ENCODE measurements around the gene NHERF2. TPM values are rescaled to one million over a fixed set of nuclear protein-coding genes. Genes with fewer than 3 reads are reported as not detected.

The NHERF2 gene
- total and polyA plus RNA-seq, 2 of the 4 experiments (the other 2 are of a cell fraction), result 18.6 to 77.8 TPM

DNA sequence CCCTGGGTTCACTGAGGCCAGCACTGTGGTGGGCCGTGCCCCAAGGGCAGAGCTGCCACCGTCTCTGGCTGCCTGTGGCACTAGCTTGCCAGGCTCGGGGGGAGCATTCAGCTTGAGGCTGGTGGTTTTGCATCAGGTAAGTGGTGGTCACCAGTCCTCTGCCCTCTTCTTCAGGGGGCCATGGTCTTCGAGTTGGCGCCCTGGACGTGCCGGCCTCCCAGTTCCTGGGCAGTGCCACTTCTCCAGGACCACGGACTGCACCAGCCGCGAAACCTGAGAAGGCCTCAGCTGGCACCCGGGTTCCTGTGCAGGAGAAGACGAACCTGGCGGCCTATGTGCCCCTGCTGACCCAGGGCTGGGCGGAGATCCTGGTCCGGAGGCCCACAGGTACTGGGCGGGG is 53.3 kb downstream of the NHERF2 start:
- Histone ChIP-seq H2AK9ac (replicated peaks; ENCODE audit: low read depth, low read length, poor library complexity) (no peak overlapping the region), H4K5ac (ENCODE audit: low read depth, low read length) (no peak overlapping the region), H2BK15ac (ENCODE audit: low read depth, low read length) (no peak overlapping the region), H3K9ac (ENCODE audit: low read depth, low read length) (no peak overlapping the region), H3K4me1 (ENCODE audit: control insufficient read depth, insufficient read depth, low read length) (peaks cover 3% of the 10 kb centered on the region; the same call in 1 of the 2 replicates), H3K4ac (ENCODE audit: low read depth, low read length) (no peak overlapping the region), H3K79me1 (ENCODE audit: low read depth in 1 of 2, low read length in 2 of 2) (0 out of 4 replicates have a peak, but pooled peaks cover 0 to 3% of the 10 kb centered on the region in 2 experiments), H3K36me3 (ENCODE audit: control insufficient read depth, insufficient read depth, low read length) (peaks cover 68% of the 10 kb centered on the region), H3K9me1 (ENCODE audit: insufficient read depth, low read length) (no peaks in the 10 kb centered on the region), H2AFZ (replicated peaks; ENCODE audit: low read length, poor library complexity) (no peak overlapping the region), H2AK5ac (ENCODE audit: low read depth, low read length) (no peak overlapping the region), H4K91ac (ENCODE audit: insufficient read depth, low read depth, low read length) (no peak overlapping the region), H2BK120ac (ENCODE audit: low read depth, low read length) (no peak overlapping the region), H3K27me3 (ENCODE audit: control insufficient read depth, insufficient read depth, low read length) (no peaks in the 10 kb centered on the region), H3K27ac (ENCODE audit: insufficient read depth, low read length) (no peak overlapping the region), H3K14ac (replicated peaks; ENCODE audit: low read depth, low read length) (no peak overlapping the region), H3K18ac (ENCODE audit: low read depth, low read length) (no peak overlapping the region), H3K4me2 (ENCODE audit: low read depth, low read length) (no peak overlapping the region), H3K4me3 (ENCODE audit: insufficient read depth, low read depth, low read length) (no peak overlapping the region), H3K23ac (ENCODE audit: low read depth, low read length) (no peak overlapping the region), H2BK5ac (ENCODE audit: low read depth, low read length, poor library complexity, severe bottlenecking) (no peak overlapping the region), H3K56ac (ENCODE audit: extremely low read depth, insufficient read depth, low read length) (no peak overlapping the region), H4K20me1 (ENCODE audit: insufficient read depth, low read length) (peaks cover 5% of the 10 kb centered on the region; the same call in 1 of the 2 replicates), H2BK20ac (ENCODE audit: low read depth, low read length) (no peak overlapping the region), H3K9me3 (ENCODE audit: control insufficient read depth, insufficient read depth, low read length) (no peaks in the 10 kb centered on the region), H4K8ac (ENCODE audit: low read depth in 2 of 2, low read length in 2 of 2) (no peak overlapping the region)
- intact Hi-C loops (cut with micrococcal nuclease) (no loop called here), dilution Hi-C loops (cut with HindIII; ENCODE audit: low sequenced_read_pairs, unreplicated experiment) (no loop called here), in situ Hi-C loops (cut with MboI; ENCODE audit: low sequenced_read_pairs) (no loop called here)
- no peak for ATAC-seq (ENCODE audit: low read depth)
- POLR2A ChIA-PET (ENCODE audit: unreplicated experiment), result no interaction called here
- 94% methylated on average over 14 of the region's 16 CpGs; no CpG with 5 or more reads in 1 of the 2 experiments for WGBS, 2 experiments (ENCODE audit: extremely low coverage in 2 of 2, insufficient read length in 1 of 2)
- TF ChIP-seq SMC3 (IDR thresholded peaks at IDR 0.05; ENCODE audit: low read depth, low read length) (no peak), RAD21 (IDR thresholded peaks at IDR 0.05; ENCODE audit: low read length) (no peak), RCOR1 (IDR thresholded peaks at IDR 0.05; ENCODE audit: insufficient replicate concordance, low read length) (no peak), BHLHE40 (IDR thresholded peaks at IDR 0.05; ENCODE audit: low read depth, low read length) (no peak), POLR2A (IDR thresholded peaks at IDR 0.05; ENCODE audit: low read depth, low read length) (no peak), ELK1 (IDR thresholded peaks at IDR 0.05; ENCODE audit: borderline replicate concordance, low read depth, low read length) (no peak), MAZ (IDR thresholded peaks at IDR 0.05; ENCODE audit: borderline replicate concordance, low read depth, low read length) (no peak), MXI1 (IDR thresholded peaks at IDR 0.05; ENCODE audit: borderline replicate concordance, low read depth, low read length) (no peak), MAFK (IDR thresholded peaks at IDR 0.05; ENCODE audit: low read depth, low read length) (no peak), NFE2L2 (IDR thresholded peaks at IDR 0.05; ENCODE audit: low read depth, low read length) (no peak), FOS (IDR thresholded peaks at IDR 0.05; ENCODE audit: low read depth, low read length) (no peak), CEBPB (IDR thresholded peaks at IDR 0.05; ENCODE audit: low read depth, low read length) (no peak), CHD1 (IDR thresholded peaks at IDR 0.05; ENCODE audit: low read depth, low read length) (no peak)
- TF ChIP-seq, protein P1, sequence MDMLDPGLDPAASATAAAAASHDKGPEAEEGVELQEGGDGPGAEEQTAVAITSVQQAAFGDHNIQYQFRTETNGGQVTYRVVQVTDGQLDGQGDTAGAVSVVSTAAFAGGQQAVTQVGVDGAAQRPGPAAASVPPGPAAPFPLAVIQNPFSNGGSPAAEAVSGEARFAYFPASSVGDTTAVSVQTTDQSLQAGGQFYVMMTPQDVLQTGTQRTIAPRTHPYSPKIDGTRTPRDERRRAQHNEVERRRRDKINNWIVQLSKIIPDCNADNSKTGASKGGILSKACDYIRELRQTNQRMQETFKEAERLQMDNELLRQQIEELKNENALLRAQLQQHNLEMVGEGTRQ (IDR thresholded peaks at IDR 0.05; ENCODE audit: low read depth, low read length), result no peak
- TF ChIP-seq, protein P2, sequence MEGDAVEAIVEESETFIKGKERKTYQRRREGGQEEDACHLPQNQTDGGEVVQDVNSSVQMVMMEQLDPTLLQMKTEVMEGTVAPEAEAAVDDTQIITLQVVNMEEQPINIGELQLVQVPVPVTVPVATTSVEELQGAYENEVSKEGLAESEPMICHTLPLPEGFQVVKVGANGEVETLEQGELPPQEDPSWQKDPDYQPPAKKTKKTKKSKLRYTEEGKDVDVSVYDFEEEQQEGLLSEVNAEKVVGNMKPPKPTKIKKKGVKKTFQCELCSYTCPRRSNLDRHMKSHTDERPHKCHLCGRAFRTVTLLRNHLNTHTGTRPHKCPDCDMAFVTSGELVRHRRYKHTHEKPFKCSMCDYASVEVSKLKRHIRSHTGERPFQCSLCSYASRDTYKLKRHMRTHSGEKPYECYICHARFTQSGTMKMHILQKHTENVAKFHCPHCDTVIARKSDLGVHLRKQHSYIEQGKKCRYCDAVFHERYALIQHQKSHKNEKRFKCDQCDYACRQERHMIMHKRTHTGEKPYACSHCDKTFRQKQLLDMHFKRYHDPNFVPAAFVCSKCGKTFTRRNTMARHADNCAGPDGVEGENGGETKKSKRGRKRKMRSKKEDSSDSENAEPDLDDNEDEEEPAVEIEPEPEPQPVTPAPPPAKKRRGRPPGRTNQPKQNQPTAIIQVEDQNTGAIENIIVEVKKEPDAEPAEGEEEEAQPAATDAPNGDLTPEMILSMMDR (conservative IDR thresholded peaks at IDR 0.05; ENCODE audit: low read depth, low read length), result no peak
- no TSS peak for BruUV-seq (replicated peaks)
- no peak for DNase-seq
- CTCF ChIA-PET, result no interaction called here
